Tibial nerve (tissue), 4 donors: Measurements from ENCODE around the gene ARMH3. TPM values are rescaled to one million over a fixed set of nuclear protein-coding genes. Genes with fewer than 3 reads are reported as not detected.

Experiments used
- DNase-seq, 2 donors: peaks; one replicate each; pipeline ENCODE4 v3.0.0-alpha.2; 2019; ENCODE audit warnings: low spot score in 2 of 2
- H3K27ac ChIP-seq, 4 donors: fragments of 200-600 bp; sonication (generic) in 3 of 4; one replicate each; pipeline ENCODE4 v1.5.1; 2017 to 2019; ENCODE audit warnings: mild to moderate bottlenecking in 1 of 4
- H3K27me3 ChIP-seq, 2 donors: fragments of 200-600 bp; sonication (generic) in 1 of 2; one replicate each; pipeline versions ENCODE4 v1.5.1 to v1.6.0; 2017 to 2019
- H3K36me3 ChIP-seq, 3 donors: fragments of 200-600 bp; sonication (generic); one replicate each; pipeline ENCODE4 v1.5.1; 2018 to 2019
- H3K4me1 ChIP-seq, 4 donors: fragments of 200-600 bp; sonication (generic) in 3 of 4; one replicate each; pipeline ENCODE4 v1.5.1; 2017 to 2019
- H3K4me3 ChIP-seq, 4 donors: fragments of 200-600 bp; sonication (generic) in 3 of 4; one replicate each; pipeline ENCODE4 v1.5.1; 2017 to 2019; ENCODE audit warnings: mild to moderate bottlenecking in 1 of 4, moderate library complexity in 1 of 4
- H3K9me3 ChIP-seq, 4 donors: fragments of 200-600 bp; sonication (generic) in 3 of 4; one replicate each; pipeline ENCODE4 v1.5.1; 2017 to 2019
- EP300 ChIP-seq, 2 donors: sonication (generic); formaldehyde crosslinking; IDR thresholded peaks; one replicate each; pipeline ENCODE4 v1.6.1; 2017; ENCODE audit warnings: antibody characterized with exemption in 2 of 2, mild to moderate bottlenecking in 1 of 2
- POLR2A ChIP-seq, 2 donors: fragments of 450-650 bp; IDR thresholded peaks; one replicate each; pipeline ENCODE4 v1.6.1; 2017; ENCODE audit warnings: antibody characterized with exemption in 2 of 2, mild to moderate bottlenecking in 2 of 2, moderate library complexity in 2 of 2
- WGBS, 2 donors: methylation state at CpG; one replicate each; pipeline ENCODE4 v1.1.5; 2018; 5-methylcytosine and 5-hydroxymethylcytosine counted together
- total RNA-seq, 4 donors: library from RNA; depleted of rRNA; stranded (reverse); fragments of >200 nt; gene quantifications; one replicate each; pipeline ENCODE4 v1.1.0, GENCODE V29; 2016
- TF ChIP-seq, protein P1 (sequence below), 5 experiments: fragments of 200-600 bp in 3 of 5; fragments of 450-650 bp in 2 of 5; sonication (generic) in 3 of 5; IDR thresholded peaks; one replicate each; pipeline ENCODE4 v1.5.1; 2016 to 2019; ENCODE audit warnings: antibody characterized with exemption in 5 of 5, mild to moderate bottlenecking in 3 of 5, moderate library complexity in 2 of 5

Gene ARMH3
- total RNA-seq, 4 donors from 2014 or later = 16.9 to 19.5 (median 18.5) TPM

DNA sequence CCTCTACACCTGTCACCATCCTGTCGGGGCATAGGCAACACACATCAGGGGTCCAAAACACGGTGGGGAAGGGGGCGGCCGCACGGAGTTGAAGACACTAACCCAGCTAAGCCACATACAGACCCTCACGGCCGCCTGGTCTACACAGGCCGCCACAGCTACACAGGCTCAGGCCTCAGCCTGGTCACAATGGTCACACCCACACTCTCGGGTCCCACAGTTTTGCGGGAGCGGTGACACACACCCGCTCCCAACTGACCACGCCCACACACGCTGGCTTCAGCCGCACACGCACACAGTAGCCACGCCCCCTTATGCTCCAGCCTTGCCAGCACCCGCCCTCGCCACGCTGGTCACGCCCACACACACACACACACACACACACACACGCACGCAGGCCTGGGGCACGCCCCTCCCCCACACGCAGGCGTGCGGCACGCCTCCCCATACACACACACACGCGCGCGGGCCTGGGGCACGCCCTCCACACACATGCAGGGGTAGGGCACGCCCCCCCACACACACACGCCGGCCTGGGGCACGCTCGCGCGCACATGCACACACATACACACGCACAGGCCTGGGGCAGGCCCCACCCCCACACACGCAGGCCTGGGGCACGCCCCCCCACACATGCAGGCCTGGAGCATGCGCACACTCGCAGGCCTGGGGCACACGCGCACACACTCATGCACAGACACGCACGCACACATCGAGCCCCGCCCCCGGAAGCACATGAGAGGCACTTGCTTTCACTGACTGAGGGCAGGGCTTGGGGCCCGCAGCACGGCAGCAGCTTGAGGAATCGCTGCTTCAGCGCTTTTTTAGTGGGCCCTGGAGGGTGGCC, 225.4 kb downstream of the ARMH3 start:
- H3K9me3 ChIP-seq = no peaks in the 10 kb centered on the region
- peak; percentile 85 to 89 for DNase-seq
- peak in 1 of 2 donors; percentile 68 for TF ChIP-seq EP300 (IDR thresholded peaks at IDR 0.05)
- TF ChIP-seq, protein P1, sequence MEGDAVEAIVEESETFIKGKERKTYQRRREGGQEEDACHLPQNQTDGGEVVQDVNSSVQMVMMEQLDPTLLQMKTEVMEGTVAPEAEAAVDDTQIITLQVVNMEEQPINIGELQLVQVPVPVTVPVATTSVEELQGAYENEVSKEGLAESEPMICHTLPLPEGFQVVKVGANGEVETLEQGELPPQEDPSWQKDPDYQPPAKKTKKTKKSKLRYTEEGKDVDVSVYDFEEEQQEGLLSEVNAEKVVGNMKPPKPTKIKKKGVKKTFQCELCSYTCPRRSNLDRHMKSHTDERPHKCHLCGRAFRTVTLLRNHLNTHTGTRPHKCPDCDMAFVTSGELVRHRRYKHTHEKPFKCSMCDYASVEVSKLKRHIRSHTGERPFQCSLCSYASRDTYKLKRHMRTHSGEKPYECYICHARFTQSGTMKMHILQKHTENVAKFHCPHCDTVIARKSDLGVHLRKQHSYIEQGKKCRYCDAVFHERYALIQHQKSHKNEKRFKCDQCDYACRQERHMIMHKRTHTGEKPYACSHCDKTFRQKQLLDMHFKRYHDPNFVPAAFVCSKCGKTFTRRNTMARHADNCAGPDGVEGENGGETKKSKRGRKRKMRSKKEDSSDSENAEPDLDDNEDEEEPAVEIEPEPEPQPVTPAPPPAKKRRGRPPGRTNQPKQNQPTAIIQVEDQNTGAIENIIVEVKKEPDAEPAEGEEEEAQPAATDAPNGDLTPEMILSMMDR (IDR thresholded peaks at IDR 0.05) = no peak
- peak overlapping the region; percentile 25 to 56 (median 47) for H3K4me3 ChIP-seq
- no peaks in the 10 kb centered on the region for H3K36me3 ChIP-seq
- WGBS, 2 donors = 2 to 5% methylated on average over 36 to 44 of the region's 56 CpGs
- H3K27me3 ChIP-seq = no peaks in the 10 kb centered on the region
- peak overlapping the region; percentile 58 to 83 (median 78) for H3K27ac ChIP-seq
- H3K4me1 ChIP-seq = peaks cover 0 to 37% (median 15%) of the 10 kb centered on the region in 4 donors

- H3K36me3 ChIP-seq = no peaks in the 10 kb centered on the region
- H3K27me3 ChIP-seq = no peaks in the 10 kb centered on the region
- H3K4me1 ChIP-seq = peaks cover 0 to 37% (median 15%) of the 10 kb centered on the region in 4 donors
- H3K9me3 ChIP-seq = no peaks in the 10 kb centered on the region
- TF ChIP-seq EP300 (IDR thresholded peaks at IDR 0.05) (no peak), POLR2A (IDR thresholded peaks at IDR 0.05) (no peak)
- TF ChIP-seq, protein P1 (IDR thresholded peaks at IDR 0.05) = no peak
- H3K27ac ChIP-seq = peak overlapping the region; percentile 51 to 83 (median 70)
- WGBS, 2 donors = 11 to 15% methylated on average over 20 to 21 of the region's 31 CpGs
- peak; percentile 37 to 39 for DNase-seq
- peak overlapping the region; percentile 25 to 56 (median 47) for H3K4me3 ChIP-seq
Observed at GRCh38 chr10:101829561-101830315, 226.2 kb downstream of the ARMH3 start.

DNA sequence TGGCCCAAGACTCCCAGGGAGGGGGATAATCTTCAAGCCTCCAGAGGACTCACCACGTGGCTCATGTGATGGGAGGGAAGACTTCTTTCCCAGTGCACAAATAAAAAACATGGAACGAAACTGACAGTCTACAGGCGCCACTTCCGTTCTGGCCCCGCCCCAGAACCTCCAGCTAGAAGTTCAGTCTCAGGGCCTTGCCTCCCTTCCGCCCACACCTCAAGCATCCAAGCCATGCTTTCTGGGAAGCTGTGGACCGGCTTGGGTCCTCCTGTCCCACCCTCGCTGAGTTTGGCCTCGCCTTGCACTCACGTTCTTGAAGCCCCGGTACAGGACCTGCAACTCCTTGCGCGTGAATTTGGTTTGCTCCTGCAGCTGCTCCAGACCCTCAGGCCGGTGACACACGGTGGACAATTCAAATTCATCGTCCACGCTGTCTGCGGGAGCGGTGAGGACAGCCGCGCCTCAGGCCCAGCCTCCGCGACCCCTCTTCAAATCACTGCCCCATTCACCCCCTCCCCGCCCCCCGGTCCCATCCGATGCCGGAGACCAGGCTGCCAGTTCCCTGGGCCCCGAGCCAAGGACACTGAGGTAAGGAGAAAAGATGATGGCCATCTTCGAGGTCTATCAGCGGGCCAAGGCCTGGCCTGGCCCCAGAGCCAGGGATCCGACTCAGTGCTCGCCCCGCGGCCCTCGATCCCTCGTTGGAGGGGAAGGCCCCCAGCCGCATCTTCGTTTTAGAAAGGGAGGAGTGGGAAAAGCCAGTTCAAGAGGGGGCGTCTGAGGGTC, 227.0 kb downstream of the ARMH3 start:
- 52 to 55% methylated on average over 31 to 33 of the region's 39 CpGs for whole genome bisulfite sequencing, 2 donors
- Histone ChIP-seq H3K27ac (peak overlapping the region in 3 of 4 donors; percentile 51 to 83 (median 82)), H3K4me1 (peaks cover 0 to 34% (median 15%) of the 10 kb centered on the region in 4 donors), H3K9me3 (no peaks in the 10 kb centered on the region), H3K4me3 (peak overlapping the region; percentile 10 to 56 (median 22)), H3K36me3 (no peaks in the 10 kb centered on the region), H3K27me3 (no peaks in the 10 kb centered on the region)
- TF ChIP-seq POLR2A (IDR thresholded peaks at IDR 0.05) (no peak), EP300 (IDR thresholded peaks at IDR 0.05) (no peak)
- TF ChIP-seq, protein P1 (IDR thresholded peaks at IDR 0.05) = no peak
- DNase-seq = no peak

GRCh38 chr10:101827919-101828600, 227.9 kb downstream of the ARMH3 start:
- DNase-seq = no peak
- Histone ChIP-seq H3K4me1 (peaks cover 0 to 34% (median 15%) of the 10 kb centered on the region in 4 donors), H3K36me3 (no peaks in the 10 kb centered on the region), H3K9me3 (no peaks in the 10 kb centered on the region), H3K27ac (no peak overlapping the region), H3K27me3 (no peaks in the 10 kb centered on the region), H3K4me3 (no peak overlapping the region)
- 93% methylated on average over 10 of the region's 10 CpGs for WGBS, 2 donors
- no peak for TF ChIP-seq EP300 (IDR thresholded peaks at IDR 0.05)
- no peak for TF ChIP-seq POLR2A (IDR thresholded peaks at IDR 0.05)
- TF ChIP-seq, protein P1 (IDR thresholded peaks at IDR 0.05) = no peak
